T-helper 17 cell (primary cell): ENCODE data around the gene PDGFA. TPM values are rescaled to one million over a fixed set of nuclear protein-coding genes. Genes with fewer than 3 reads are reported as not detected.
A peak's percentile ranks its signal among the peaks of the same experiment; 100 is the strongest.

ENCODE experiments used
- ATAC-seq: fragments of 150-1000 bp; cut with Tn5 transposase; 2 replicates; pipeline ENCODE4 v1.10.0; 2021; ENCODE audit warnings: mild to moderate bottlenecking, moderate library complexity
- DNase-seq, 3 donors: peaks; one replicate each; pipeline versions ENCODE4 v3.0.0 to v3.0.0-alpha.2; 2020 to 2021
- H3K9me3 ChIP-seq: one replicate; pipeline ENCODE4 v1.7.0; 2013; ENCODE audit warnings: low read length, mild to moderate bottlenecking; ENCODE audit not compliant: control insufficient read depth, poor library complexity, severe bottlenecking
- H3K27ac Mint-ChIP-seq: one replicate; pipeline ENCODE4 v1.8.0; 2022; ENCODE audit warnings: mild to moderate bottlenecking, moderate library complexity, mixed read lengths
- H3K27me3 Mint-ChIP-seq: one replicate; pipeline ENCODE4 v1.8.0; 2022; ENCODE audit warnings: mixed read lengths
- H3K36me3 Mint-ChIP-seq: one replicate; pipeline ENCODE4 v1.8.0; 2022; ENCODE audit warnings: low read depth, mixed read lengths
- H3K4me1 Mint-ChIP-seq: one replicate; pipeline ENCODE4 v1.8.0; 2022; ENCODE audit warnings: mild to moderate bottlenecking, mixed read lengths
- H3K4me3 Mint-ChIP-seq: one replicate; pipeline ENCODE4 v1.8.0; 2022; ENCODE audit warnings: mild to moderate bottlenecking, moderate library complexity, mixed read lengths
- total RNA-seq, 4 donors: library from RNA in 2 of 4; stranded (reverse) in 2 of 4; gene quantifications; one replicate each; pipeline ENCODE4 v1.2.3 and lab custom pipeline; 2022 to 2026

The PDGFA gene
- total RNA-seq, 2 donors from 2014 or later = 2.0 to 20.2 TPM

- no peaks in the 10 kb centered on the region for H3K4me1 Mint-ChIP-seq
- ATAC-seq (no peak), DNase-seq (peak in 1 of 3 donors; percentile 3)
- no peaks in the 10 kb centered on the region for H3K9me3 ChIP-seq
- H3K27me3 Mint-ChIP-seq = peaks cover 8% of the 10 kb centered on the region
- no peak overlapping the region for H3K4me3 Mint-ChIP-seq
- H3K27ac Mint-ChIP-seq = no peak overlapping the region
- H3K36me3 Mint-ChIP-seq = peaks cover 4% of the 10 kb centered on the region
Observed at GRCh38 chr7:484356-485101, 35.1 kb downstream of the PDGFA start.

GRCh38 chr7:483656-484355, 35.8 kb downstream of the PDGFA start:
- H3K27me3 Mint-ChIP-seq = peaks cover 5% of the 10 kb centered on the region
- H3K27ac Mint-ChIP-seq = no peak overlapping the region
- peaks cover 4% of the 10 kb centered on the region for H3K36me3 Mint-ChIP-seq
- H3K4me1 Mint-ChIP-seq = no peaks in the 10 kb centered on the region
- no peaks in the 10 kb centered on the region for H3K9me3 ChIP-seq
- H3K4me3 Mint-ChIP-seq = no peak overlapping the region
- ATAC-seq = no peak
- DNase-seq = no peak

GRCh38 chr7:482521-483083, 37.0 kb downstream of the PDGFA start:
- H3K4me3 Mint-ChIP-seq = no peak overlapping the region
- ATAC-seq (no peak), DNase-seq (no peak)
- peaks cover 4% of the 10 kb centered on the region for H3K36me3 Mint-ChIP-seq
- no peaks in the 10 kb centered on the region for H3K4me1 Mint-ChIP-seq
- H3K27ac Mint-ChIP-seq = no peak overlapping the region
- H3K27me3 Mint-ChIP-seq = peaks cover 5% of the 10 kb centered on the region
- H3K9me3 ChIP-seq = no peaks in the 10 kb centered on the region

- DNase-seq (no peak), ATAC-seq (no peak)
- peaks cover 3% of the 10 kb centered on the region for H3K27me3 Mint-ChIP-seq
- H3K36me3 Mint-ChIP-seq = peaks cover 4% of the 10 kb centered on the region
- no peak overlapping the region for H3K27ac Mint-ChIP-seq
- no peak overlapping the region for H3K4me3 Mint-ChIP-seq
- H3K4me1 Mint-ChIP-seq = no peaks in the 10 kb centered on the region
- no peaks in the 10 kb centered on the region for H3K9me3 ChIP-seq
Observed at GRCh38 chr7:481219-481930, 38.3 kb downstream of the PDGFA start.

- DNase-seq (no peak), ATAC-seq (no peak)
- no peaks in the 10 kb centered on the region for H3K9me3 ChIP-seq
- Mint-ChIP-seq H3K27me3 (peaks cover 4% of the 10 kb centered on the region), H3K4me3 (no peak overlapping the region), H3K4me1 (no peaks in the 10 kb centered on the region), H3K36me3 (peaks cover 4% of the 10 kb centered on the region), H3K27ac (no peak overlapping the region)
Observed at GRCh38 chr7:480531-481218, 39.0 kb downstream of the PDGFA start.

- Mint-ChIP-seq H3K27me3 (peaks cover 4% of the 10 kb centered on the region), H3K4me1 (no peaks in the 10 kb centered on the region), H3K4me3 (no peak overlapping the region), H3K27ac (no peak overlapping the region), H3K36me3 (peaks cover 4% of the 10 kb centered on the region)
- no peak for DNase-seq
- ATAC-seq = no peak
- H3K9me3 ChIP-seq = no peaks in the 10 kb centered on the region
Observed at GRCh38 chr7:479948-480499, 39.6 kb downstream of the PDGFA start.

- H3K9me3 ChIP-seq = no peaks in the 10 kb centered on the region
- Mint-ChIP-seq H3K36me3 (peaks cover 4% of the 10 kb centered on the region), H3K4me1 (no peaks in the 10 kb centered on the region), H3K27ac (no peak overlapping the region), H3K27me3 (peaks cover 4% of the 10 kb centered on the region), H3K4me3 (no peak overlapping the region)
- DNase-seq (no peak), ATAC-seq (no peak)
Observed at GRCh38 chr7:479115-479947, 40.3 kb downstream of the PDGFA start.

- H3K27ac Mint-ChIP-seq = no peak overlapping the region
Observed at GRCh38 chr7:477626-478220, 41.9 kb downstream of the PDGFA start.

GRCh38 chr7:476736-477360, 42.8 kb downstream of the PDGFA start:
- Mint-ChIP-seq H3K36me3 (peaks cover 2% of the 10 kb centered on the region), H3K4me3 (no peak overlapping the region), H3K27me3 (peaks cover 4% of the 10 kb centered on the region), H3K4me1 (no peaks in the 10 kb centered on the region), H3K27ac (no peak overlapping the region)
- ATAC-seq (no peak), DNase-seq (peak in 1 of 3 donors; percentile 2)
- H3K9me3 ChIP-seq = no peaks in the 10 kb centered on the region

More at GRCh38 chr7:477626-478220, 41.9 kb downstream of the PDGFA start:
- H3K4me3 Mint-ChIP-seq = no peak overlapping the region
- DNase-seq (no peak), ATAC-seq (no peak)
- no peaks in the 10 kb centered on the region for H3K9me3 ChIP-seq
- H3K4me1 Mint-ChIP-seq = no peaks in the 10 kb centered on the region
- peaks cover 4% of the 10 kb centered on the region for H3K27me3 Mint-ChIP-seq
- H3K36me3 Mint-ChIP-seq = peaks cover 4% of the 10 kb centered on the region

- ATAC-seq (no peak), DNase-seq (no peak)
- H3K4me3 Mint-ChIP-seq = no peak overlapping the region
- no peak overlapping the region for H3K27ac Mint-ChIP-seq
- peaks cover 2% of the 10 kb centered on the region for H3K36me3 Mint-ChIP-seq
- no peaks in the 10 kb centered on the region for H3K9me3 ChIP-seq
- H3K4me1 Mint-ChIP-seq = no peaks in the 10 kb centered on the region
- peaks cover 4% of the 10 kb centered on the region for H3K27me3 Mint-ChIP-seq
Observed at GRCh38 chr7:475951-476441, 43.6 kb downstream of the PDGFA start.

- ATAC-seq = no peak
- Mint-ChIP-seq H3K27me3 (peaks cover 4% of the 10 kb centered on the region), H3K4me3 (no peak overlapping the region), H3K4me1 (no peaks in the 10 kb centered on the region), H3K27ac (no peak overlapping the region), H3K36me3 (peaks cover 2% of the 10 kb centered on the region)
- H3K9me3 ChIP-seq = no peaks in the 10 kb centered on the region
- DNase-seq = no peak
Observed at GRCh38 chr7:475425-475728, 44.3 kb downstream of the PDGFA start.
